ENCODE results near the gene CARS2.
"Not testable (repeated sequence)": the region's sequence is repeated elsewhere in the genome, so short reads cannot be mapped to it uniquely, and the experiment has no call there.

CARS2 gene

GRCh38 chr13:110705356-110705825, 525 bp downstream of the CARS2 start:
- DNase-seq, result no peak

DNA sequence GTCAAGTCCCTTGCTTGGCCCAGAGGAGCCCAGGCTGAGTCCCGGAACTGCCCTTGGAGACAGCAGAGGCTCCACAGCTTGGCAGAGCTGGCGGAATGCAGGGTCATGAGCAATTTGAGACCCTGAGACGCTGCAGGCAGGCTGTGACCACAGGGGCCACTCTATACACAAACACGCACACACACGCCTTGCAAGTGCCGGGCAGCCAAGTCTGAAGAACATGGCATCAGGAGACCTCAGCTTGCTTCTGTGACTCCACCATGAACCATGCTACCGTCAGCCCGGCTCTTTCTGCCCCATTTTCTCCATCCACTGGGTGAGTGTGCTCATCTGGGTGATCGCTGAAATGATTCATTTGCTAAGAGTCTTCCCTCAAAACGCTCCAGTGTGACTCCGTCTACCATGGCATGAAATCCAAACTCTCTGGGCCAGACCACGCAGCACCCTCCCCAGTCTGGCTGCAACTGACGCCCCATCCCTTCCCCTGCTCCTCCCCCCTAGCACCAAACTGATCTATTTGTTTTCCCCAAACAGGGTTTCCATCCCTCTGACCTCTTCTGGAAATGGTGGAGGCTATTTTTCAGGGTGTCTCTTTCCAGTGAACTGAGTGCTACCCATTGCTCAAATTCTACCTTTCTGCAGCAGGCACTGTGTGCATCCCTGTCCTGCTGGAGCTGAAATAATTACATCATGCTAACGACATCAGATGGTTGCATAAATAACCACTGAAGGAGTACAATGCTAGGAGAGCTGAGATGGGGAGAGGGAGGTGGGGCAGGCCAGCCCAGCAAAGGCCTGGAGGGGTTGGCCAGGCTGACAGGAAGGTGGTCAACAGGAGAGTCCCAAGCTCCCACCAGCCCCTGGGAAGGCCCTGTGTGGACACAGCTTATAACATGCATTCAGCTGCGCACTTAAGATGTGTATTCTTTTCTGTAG, 3.1 kb downstream of the CARS2 start:
- DNase-seq, result no peak

- DNase-seq, result no peak
These were observed 3.8 kb downstream of the CARS2 start for GRCh38 chr13:110702089-110702488.

DNA sequence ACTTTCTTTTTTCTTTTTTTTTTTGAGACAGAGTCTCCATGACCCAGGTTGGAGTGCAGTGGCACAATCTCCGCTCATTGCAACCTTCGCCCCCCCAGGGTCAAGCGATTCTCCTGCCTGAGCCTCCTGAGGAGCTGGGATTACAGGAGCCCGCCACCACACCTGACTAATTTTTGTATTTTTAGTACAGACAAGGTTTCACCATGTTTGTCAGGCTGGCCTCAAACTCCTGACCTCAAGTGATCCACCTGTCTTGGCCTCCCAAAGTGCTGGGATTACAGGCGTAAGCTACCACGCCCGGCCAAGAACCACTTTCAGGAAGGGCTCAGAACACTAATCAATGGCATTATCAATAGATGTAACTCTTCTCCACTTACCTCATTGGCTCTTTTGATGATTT, 4.9 kb downstream of the CARS2 start:
- DNase-seq, result not testable (repeated sequence)

DNA sequence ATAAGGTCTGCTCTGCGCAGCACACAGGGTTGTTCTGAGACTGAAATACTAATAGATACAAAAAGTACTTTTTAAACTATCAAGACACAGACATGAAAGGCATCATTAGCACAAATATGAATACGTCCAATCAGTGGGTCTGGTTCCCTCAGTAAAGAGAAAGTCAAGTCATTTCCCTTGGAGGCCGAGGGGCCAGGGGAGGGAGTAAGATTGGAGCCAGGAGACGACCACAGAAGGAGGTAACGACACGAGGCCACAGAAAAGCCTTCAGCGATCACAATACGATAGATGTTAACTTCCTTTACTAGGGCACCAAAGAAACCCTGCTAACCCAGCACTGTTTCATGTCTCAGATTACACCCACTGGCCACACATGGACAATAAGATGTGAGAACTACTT, 5.3 kb downstream of the CARS2 start:
- no peak for DNase-seq

- no peak for DNase-seq
These were observed 5.7 kb downstream of the CARS2 start for GRCh38 chr13:110700186-110700585.

GRCh38 chr13:110699148-110700145, 6.5 kb downstream of the CARS2 start:
- DNase-seq, result no peak

GRCh38 chr13:110698689-110699088, 7.2 kb downstream of the CARS2 start:
- no peak for DNase-seq

- no peak for DNase-seq
These were observed 8.1 kb downstream of the CARS2 start for GRCh38 chr13:110697842-110698241.

DNA sequence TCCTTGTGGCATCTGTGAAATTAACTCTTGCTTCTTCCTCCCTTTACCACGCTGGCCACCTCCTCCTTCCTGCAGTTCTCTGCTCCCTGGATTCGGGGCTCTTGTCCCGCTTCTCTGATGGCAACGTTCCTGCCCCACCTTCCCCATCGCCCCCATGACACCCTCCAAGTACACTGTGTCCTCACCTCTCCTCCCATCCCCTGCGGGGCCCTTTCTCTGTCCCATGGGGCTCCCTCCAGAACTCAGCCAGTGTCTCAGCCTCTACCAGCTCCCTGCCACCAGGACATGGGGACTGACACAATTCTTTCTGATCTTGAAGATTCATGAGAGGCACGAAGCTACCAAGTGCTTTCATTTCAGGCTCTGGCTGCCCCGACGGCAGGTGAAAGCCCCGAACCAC, 9.1 kb downstream of the CARS2 start:
- DNase-seq, result no peak

- not testable (repeated sequence) for DNase-seq
These were observed 10.1 kb downstream of the CARS2 start for GRCh38 chr13:110695774-110696173.

GRCh38 chr13:110690516-110690915, 15.4 kb downstream of the CARS2 start:
- no peak for DNase-seq

- DNase-seq, result no peak
These were observed 16.2 kb downstream of the CARS2 start for GRCh38 chr13:110689711-110690110.

DNA sequence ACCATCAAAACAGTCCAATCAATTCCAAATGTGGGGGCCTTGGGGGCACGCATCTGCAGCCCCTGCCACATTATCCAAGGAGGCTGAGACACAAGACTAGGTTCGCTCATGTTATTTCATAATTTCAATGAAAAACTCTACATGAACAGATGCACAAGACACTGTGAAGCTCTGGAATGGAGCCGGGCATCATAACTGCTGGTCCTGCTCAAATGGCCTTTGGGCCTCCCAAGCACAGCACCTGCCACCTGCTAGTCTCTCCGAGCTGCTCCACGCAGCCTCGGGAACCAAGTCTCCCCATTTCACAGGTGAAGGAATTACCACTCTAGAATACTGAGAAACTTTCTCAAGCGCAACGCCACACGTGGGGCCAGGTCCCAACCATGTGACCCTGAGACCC, 16.9 kb downstream of the CARS2 start:
- no peak for DNase-seq

DNA sequence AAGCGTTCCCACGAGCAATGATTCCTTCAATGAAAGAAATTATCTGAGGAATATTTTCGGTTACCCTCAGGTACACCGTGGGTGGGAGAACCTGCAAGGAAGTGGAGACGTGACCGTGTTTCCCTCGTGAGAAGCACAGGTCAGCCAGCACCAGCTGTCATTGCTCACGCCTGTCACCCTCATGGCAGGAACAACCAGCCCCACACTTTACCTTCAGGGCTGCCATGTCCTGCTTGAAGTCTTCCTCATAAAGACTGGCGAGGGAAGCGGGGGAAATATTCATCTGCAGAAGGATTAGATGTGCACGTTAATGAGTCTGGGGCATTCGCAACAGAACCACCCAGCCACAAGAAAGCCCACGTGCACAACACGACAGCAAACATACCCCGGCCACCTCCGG, 18.2 kb downstream of the CARS2 start:
- no peak for DNase-seq

DNA sequence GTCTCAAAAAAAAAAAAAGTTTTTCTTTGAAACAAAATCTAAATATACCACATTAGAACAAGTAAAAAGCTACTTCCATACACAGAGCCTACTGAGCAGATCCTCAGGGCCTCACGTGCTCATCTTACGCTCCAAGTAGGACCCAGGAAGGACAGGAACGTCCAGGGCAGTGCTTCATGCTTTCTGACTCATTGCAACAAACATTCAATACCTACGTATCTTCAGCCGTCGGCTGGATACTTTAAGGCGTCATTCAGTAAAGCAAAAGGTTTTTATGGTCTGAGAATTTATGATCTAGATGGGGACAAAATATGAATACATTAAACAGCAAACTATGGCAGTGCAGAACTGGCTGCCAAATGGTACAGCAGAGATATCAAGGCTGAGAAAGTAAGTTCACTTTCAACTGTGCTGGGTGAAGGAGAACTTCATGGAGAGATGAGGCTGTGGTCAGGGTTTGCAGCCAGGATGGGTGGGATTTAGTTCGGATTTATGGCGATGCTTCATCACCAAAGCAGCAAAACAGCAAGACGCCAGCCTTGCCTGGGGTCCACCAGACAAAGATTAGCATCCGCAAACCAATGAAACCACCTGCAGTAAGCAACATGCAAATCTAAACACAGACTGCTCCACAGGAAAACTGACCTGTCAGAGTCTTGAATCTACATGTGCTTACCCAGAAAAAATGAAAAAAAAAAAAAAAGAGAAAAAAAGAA, 20.5 kb downstream of the CARS2 start:
- no peak for DNase-seq

GRCh38 chr13:110684388-110685056, 21.4 kb downstream of the CARS2 start:
- DNase-seq, result no peak

DNA sequence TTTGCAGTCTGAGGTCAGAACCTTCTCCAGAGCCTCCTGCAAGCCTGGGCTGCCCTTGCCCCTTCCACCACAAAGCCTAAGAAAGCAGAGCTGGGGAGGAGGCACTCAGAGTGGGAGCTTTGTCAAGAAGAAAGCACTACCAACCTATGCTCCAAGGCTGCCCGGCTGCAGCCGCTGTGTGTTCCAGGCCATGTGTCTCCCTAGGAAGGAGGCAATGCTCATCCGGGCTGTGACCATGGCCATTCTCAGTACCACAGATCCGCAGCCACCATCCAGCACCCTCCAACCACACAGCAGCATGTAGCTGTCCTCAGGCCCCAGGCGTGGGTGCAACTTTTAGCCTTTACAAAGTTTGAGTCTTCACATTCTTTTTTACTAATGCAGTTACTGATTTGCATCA, 22.0 kb downstream of the CARS2 start:
- no peak for DNase-seq

DNA sequence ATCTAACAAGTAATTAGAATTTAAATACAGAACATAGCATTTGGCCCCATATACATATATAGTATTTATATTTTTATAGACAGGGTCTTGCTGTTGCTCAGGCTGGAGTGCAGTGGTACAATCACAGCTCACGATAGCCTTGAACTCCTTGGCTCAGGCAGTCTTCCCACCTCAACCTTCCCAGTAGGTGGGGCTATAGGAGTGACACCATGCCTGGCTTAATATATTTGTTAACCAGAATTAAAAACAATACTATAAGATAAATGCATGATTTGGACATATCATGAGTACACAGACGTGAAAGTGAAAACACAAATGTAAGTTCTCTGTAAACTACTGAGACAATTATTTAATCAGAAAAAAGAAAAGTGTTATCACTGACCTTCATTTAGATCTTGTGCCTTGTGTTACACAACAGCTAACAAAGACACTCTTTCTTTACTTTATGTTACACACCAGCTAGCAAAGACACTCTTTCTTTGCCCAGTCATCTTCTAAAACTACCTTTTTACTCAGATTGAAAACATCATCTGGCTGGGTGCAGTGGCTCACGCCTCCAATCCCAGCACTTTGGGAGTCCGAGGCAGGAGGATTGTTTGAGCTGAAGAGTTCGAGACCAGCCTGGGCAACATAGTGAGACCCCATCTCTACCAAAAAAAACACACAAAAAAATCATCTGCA, 22.6 kb downstream of the CARS2 start:
- no peak for DNase-seq

GRCh38 chr13:110682746-110683145, 23.2 kb downstream of the CARS2 start:
- DNase-seq, result no peak

GRCh38 chr13:110681868-110682550, 23.9 kb downstream of the CARS2 start:
- DNase-seq, result no peak
